Naive thymus-derived CD4-positive, alpha-beta T cell (primary cell): Measurements from ENCODE around the gene MUC15. TPM values are rescaled to one million over a fixed set of nuclear protein-coding genes. Genes with fewer than 3 reads are reported as not detected.
"Not testable (repeated sequence)": the region's sequence is repeated elsewhere in the genome, so short reads cannot be mapped to it uniquely, and the experiment has no call there.

ENCODE experiments used
- ATAC-seq: fragments of 150-1000 bp; cut with Tn5 transposase; 2 replicates; pipeline ENCODE4 v1.10.0; 2021; ENCODE audit warnings: mild to moderate bottlenecking, moderate library complexity
- CTCF ChIA-PET: fragments of 350-600 bp; sonication (Branson Sonifier 250); formaldehyde crosslinking; loops from one replicate; lab custom pipeline; 2021; ENCODE audit warnings: antibody characterized with exemption; lab: Charles Lee
- POLR2A ChIA-PET: fragments of 350-600 bp; sonication (Branson Sonifier 250); formaldehyde crosslinking; loops from one replicate; lab custom pipeline; 2021; ENCODE audit warnings: antibody characterized with exemption, inconsistent platforms; lab: Charles Lee
- DNase-seq, 9 donors: peaks; one replicate each; pipeline versions ENCODE4 v3.0.0 to v3.0.0-alpha.2; 2020 to 2022; ENCODE audit warnings: mixed read lengths in 1 of 9
- H3K27ac ChIP-seq: one replicate; pipeline ENCODE4 v1.7.0; 2013; ENCODE audit warnings: mild to moderate bottlenecking, low read depth, low read length, moderate library complexity
- H3K27me3 ChIP-seq, 2 donors: one replicate each; pipeline ENCODE4 v1.7.0; 2013; ENCODE audit warnings: low read length in 2 of 2, mild to moderate bottlenecking in 2 of 2, moderate library complexity in 2 of 2; ENCODE audit not compliant: control insufficient read depth in 2 of 2, insufficient read depth in 2 of 2
- H3K36me3 ChIP-seq, 3 experiments: 1 replicate in 2 of 3; 2 replicates in 1 of 3; pipeline ENCODE4 v1.7.0; 2013; ENCODE audit warnings: low read length in 3 of 3, mild to moderate bottlenecking in 3 of 3, moderate library complexity in 1 of 3; ENCODE audit not compliant: insufficient read depth in 3 of 3, control insufficient read depth in 2 of 3
- H3K4me1 ChIP-seq, 2 donors: one replicate each; pipeline ENCODE4 v1.7.0; 2013; ENCODE audit warnings: low read length in 2 of 2, mild to moderate bottlenecking in 2 of 2, moderate library complexity in 1 of 2; ENCODE audit not compliant: control insufficient read depth in 2 of 2, insufficient read depth in 2 of 2
- H3K4me3 ChIP-seq: 2 replicates; pipeline ENCODE4 v1.7.0; 2013; ENCODE audit warnings: mild to moderate bottlenecking, low read length
- H3K9me3 ChIP-seq, 3 experiments: 1 replicate in 2 of 3; 2 replicates in 1 of 3; pipeline ENCODE4 v1.7.0; 2013; ENCODE audit warnings: low read length in 3 of 3; ENCODE audit not compliant: control insufficient read depth in 2 of 3
- H3K27ac Mint-ChIP-seq, 9 donors: one replicate each; pipeline ENCODE4 v1.8.0; 2020 to 2022; ENCODE audit warnings: mixed read lengths in 9 of 9, mild to moderate bottlenecking in 8 of 9, moderate library complexity in 5 of 9, inconsistent platforms in 2 of 9
- H3K27me3 Mint-ChIP-seq, 5 donors: one replicate each; pipeline ENCODE4 v1.8.0; 2021 to 2022; ENCODE audit warnings: mixed read lengths in 5 of 5, mild to moderate bottlenecking in 1 of 5
- H3K36me3 Mint-ChIP-seq, 5 donors: one replicate each; pipeline ENCODE4 v1.8.0; 2020 to 2022; ENCODE audit warnings: mixed read lengths in 5 of 5, mild to moderate bottlenecking in 3 of 5, inconsistent platforms in 1 of 5
- H3K4me1 Mint-ChIP-seq, 7 donors: one replicate each; pipeline ENCODE4 v1.8.0; 2020 to 2022; ENCODE audit warnings: mixed read lengths in 7 of 7, mild to moderate bottlenecking in 3 of 7, inconsistent platforms in 1 of 7
- H3K4me3 Mint-ChIP-seq, 10 donors: one replicate each; pipeline ENCODE4 v1.8.0; 2020 to 2022; ENCODE audit warnings: mild to moderate bottlenecking in 10 of 10, mixed read lengths in 10 of 10, moderate library complexity in 6 of 10, inconsistent platforms in 2 of 10
- H3K9me3 Mint-ChIP-seq, 11 donors: one replicate each; pipeline ENCODE4 v1.8.0; 2020 to 2022; ENCODE audit warnings: mixed read lengths in 11 of 11, mild to moderate bottlenecking in 4 of 11, inconsistent platforms in 1 of 11, moderate library complexity in 1 of 11
- intact Hi-C, 2 donors: fragments of 100-400 bp; cut with micrococcal nuclease; formaldehyde crosslinking; loops; one replicate each; pipeline ENCODE4 v1.15.1; 2023
- polyA plus RNA-seq, 2 donors: library from polyadenylated mRNA; unstranded; fragments of 300-500 nt; fragmentation: Illumina TruSeq; gene quantifications; one replicate each; pipeline ENCODE4 v1.2.3, GENCODE V29; 2021
- total RNA-seq, 6 experiments: library from RNA in 5 of 6; stranded (reverse) in 5 of 6; gene quantifications; 1 replicate in 5 of 6; 2 replicates in 1 of 6; pipeline ENCODE4 v1.2.3 and lab custom pipeline; 2021 to 2026

MUC15 gene
- total and polyA plus RNA-seq, 7 experiments from 2014 or later: not detected

- peaks cover 3 to 40% (median 13%) of the 10 kb centered on the region in 11 donors for H3K9me3 Mint-ChIP-seq
Measured at GRCh38 chr11:26607725-26608506, 35.9 kb upstream of the MUC15 start.

DNA sequence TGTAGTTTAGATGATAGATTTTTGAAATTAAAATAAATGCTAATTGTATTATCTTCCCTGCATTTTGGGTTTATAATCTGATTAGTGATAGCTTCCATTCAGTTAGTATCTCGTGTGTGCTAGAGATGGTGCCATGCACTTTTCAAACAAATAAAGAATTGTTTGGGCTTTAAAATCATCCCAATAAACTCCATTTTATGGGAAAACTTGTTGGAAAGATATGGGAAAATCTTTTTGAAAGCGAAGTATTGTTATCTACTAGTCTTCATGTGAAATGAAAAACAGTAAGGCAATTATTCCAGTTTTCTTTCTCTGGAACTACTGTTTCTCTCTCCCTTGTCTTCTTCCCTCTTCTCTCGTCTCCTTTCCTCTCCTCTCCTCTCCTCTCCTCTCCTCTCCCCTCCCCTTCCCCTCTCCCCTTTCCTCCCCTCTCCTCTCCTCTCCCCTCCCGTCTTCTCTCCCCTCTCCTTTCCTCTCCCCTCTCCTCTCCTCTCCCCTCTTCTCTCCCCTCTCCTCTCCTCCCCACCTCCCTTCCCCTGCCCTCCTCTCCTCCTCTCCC lies 27.9 kb upstream of the MUC15 start:
- H3K27me3 Mint-ChIP-seq: no peaks in the 10 kb centered on the region

More at GRCh38 chr11:26607725-26608506, 35.9 kb upstream of the MUC15 start:
- Mint-ChIP-seq H3K27ac (no peak overlapping the region), H3K4me3 (no peak overlapping the region), H3K36me3 (no peaks in the 10 kb centered on the region), H3K4me1 (no peaks in the 10 kb centered on the region), H3K27me3 (no peaks in the 10 kb centered on the region)
- intact Hi-C loops: no loop called here
- Histone ChIP-seq H3K36me3 (no peaks in the 10 kb centered on the region), H3K27ac (no peak overlapping the region), H3K4me1 (no peaks in the 10 kb centered on the region), H3K4me3 (no peak overlapping the region), H3K27me3 (no peaks in the 10 kb centered on the region), H3K9me3 (no peaks in the 10 kb centered on the region)
- POLR2A ChIA-PET: no interaction called here
- CTCF ChIA-PET: interaction anchor here (0.8 kb wide), 1 partner anchor 8 kb away, joined by 3 read pairs; no protein-coding TSS in a partner anchor
- DNase-seq (no peak), ATAC-seq (no peak)

GRCh38 chr11:26599425-26599824 lies 27.4 kb upstream of the MUC15 start:
- POLR2A ChIA-PET: no interaction called here
- H3K4me3 ChIP-seq: no peak overlapping the region

More for the DNA sequence above, 27.9 kb upstream of the MUC15 start:
- ChIA-PET CTCF (no interaction called here), POLR2A (no interaction called here)
- Mint-ChIP-seq H3K9me3 (peaks cover 2 to 28% (median 8%) of the 10 kb centered on the region in 11 donors), H3K27ac (no peak overlapping the region), H3K4me1 (no peaks in the 10 kb centered on the region), H3K4me3 (no peak overlapping the region), H3K36me3 (no peaks in the 10 kb centered on the region)
- Histone ChIP-seq H3K27ac (no peak overlapping the region), H3K27me3 (no peaks in the 10 kb centered on the region), H3K4me3 (no peak overlapping the region), H3K9me3 (no peaks in the 10 kb centered on the region), H3K36me3 (no peaks in the 10 kb centered on the region), H3K4me1 (no peaks in the 10 kb centered on the region)
- ATAC-seq (no peak), DNase-seq (no peak)
- intact Hi-C loops: no loop called here

GRCh38 chr11:26597899-26598298 lies 25.8 kb upstream of the MUC15 start:
- CTCF ChIA-PET: no interaction called here
- Histone ChIP-seq H3K27ac (no peak overlapping the region), H3K36me3 (no peaks in the 10 kb centered on the region), H3K4me1 (no peaks in the 10 kb centered on the region), H3K27me3 (no peaks in the 10 kb centered on the region), H3K4me3 (no peak overlapping the region), H3K9me3 (no peaks in the 10 kb centered on the region)
- Mint-ChIP-seq H3K9me3 (peaks cover 2 to 28% (median 9%) of the 10 kb centered on the region in 11 donors), H3K4me1 (no peaks in the 10 kb centered on the region), H3K36me3 (no peaks in the 10 kb centered on the region), H3K27ac (no peak overlapping the region), H3K4me3 (no peak overlapping the region), H3K27me3 (no peaks in the 10 kb centered on the region)
- ATAC-seq (no peak), DNase-seq (no peak)
- intact Hi-C loops: no loop called here
- POLR2A ChIA-PET: no interaction called here

More at GRCh38 chr11:26599425-26599824, 27.4 kb upstream of the MUC15 start:
- no peak for DNase-seq
- H3K36me3 ChIP-seq: no peaks in the 10 kb centered on the region
- CTCF ChIA-PET: no interaction called here
- no peaks in the 10 kb centered on the region for H3K9me3 ChIP-seq
- H3K27me3 ChIP-seq: no peaks in the 10 kb centered on the region
- no peak overlapping the region for H3K27ac Mint-ChIP-seq
- H3K36me3 Mint-ChIP-seq: no peaks in the 10 kb centered on the region
- no peak overlapping the region for H3K27ac ChIP-seq
- no peaks in the 10 kb centered on the region for H3K27me3 Mint-ChIP-seq
- intact Hi-C loops: no loop called here
- H3K4me1 ChIP-seq: no peaks in the 10 kb centered on the region
- H3K4me3 Mint-ChIP-seq: no peak overlapping the region
- H3K9me3 Mint-ChIP-seq: peaks cover 2 to 28% (median 8%) of the 10 kb centered on the region in 11 donors
- no peaks in the 10 kb centered on the region for H3K4me1 Mint-ChIP-seq
- ATAC-seq: no peak

- CTCF ChIA-PET, H3K27ac Mint-ChIP-seq, POLR2A ChIA-PET, H3K36me3 Mint-ChIP-seq, H3K9me3 ChIP-seq, H3K27ac ChIP-seq, H3K4me1 ChIP-seq, ATAC-seq, intact Hi-C loops, H3K27me3 Mint-ChIP-seq, H3K4me3 ChIP-seq, H3K27me3 ChIP-seq, H3K36me3 ChIP-seq, H3K4me3 Mint-ChIP-seq, DNase-seq, H3K4me1 Mint-ChIP-seq: not testable (repeated sequence)
- peaks cover 2 to 26% (median 9%) of the 10 kb centered on the region in 11 donors for H3K9me3 Mint-ChIP-seq
Measured at GRCh38 chr11:26597049-26597689, 25.1 kb upstream of the MUC15 start.

GRCh38 chr11:26595207-26595865 lies 23.3 kb upstream of the MUC15 start:
- ATAC-seq, CTCF ChIA-PET: not testable (repeated sequence)

More at GRCh38 chr11:26595207-26595865, 23.3 kb upstream of the MUC15 start:
- H3K27ac ChIP-seq, H3K9me3 ChIP-seq, POLR2A ChIA-PET, H3K27ac Mint-ChIP-seq, H3K36me3 Mint-ChIP-seq, H3K4me3 Mint-ChIP-seq, DNase-seq, H3K27me3 ChIP-seq, intact Hi-C loops, H3K4me1 ChIP-seq, H3K4me1 Mint-ChIP-seq, H3K36me3 ChIP-seq, H3K4me3 ChIP-seq, H3K27me3 Mint-ChIP-seq: not testable (repeated sequence)
- H3K9me3 Mint-ChIP-seq: peaks cover 4 to 25% (median 8%) of the 10 kb centered on the region in 11 donors
